Melanocyte of skin (primary cell): ENCODE measurements around the gene HDLBP. TPM values are rescaled to one million over a fixed set of nuclear protein-coding genes. Genes with fewer than 3 reads are reported as not detected.

Source experiments
- total RNA-seq, 2 donors: library from RNA; depleted of rRNA; stranded (reverse); fragments of >200 nt; gene quantifications; 2 replicates each; pipeline ENCODE4 v1.2.3, GENCODE V29; 2012

Gene HDLBP
- 100 to 1,000 TPM; 369 to 530 TPM for total RNA-seq

DNA sequence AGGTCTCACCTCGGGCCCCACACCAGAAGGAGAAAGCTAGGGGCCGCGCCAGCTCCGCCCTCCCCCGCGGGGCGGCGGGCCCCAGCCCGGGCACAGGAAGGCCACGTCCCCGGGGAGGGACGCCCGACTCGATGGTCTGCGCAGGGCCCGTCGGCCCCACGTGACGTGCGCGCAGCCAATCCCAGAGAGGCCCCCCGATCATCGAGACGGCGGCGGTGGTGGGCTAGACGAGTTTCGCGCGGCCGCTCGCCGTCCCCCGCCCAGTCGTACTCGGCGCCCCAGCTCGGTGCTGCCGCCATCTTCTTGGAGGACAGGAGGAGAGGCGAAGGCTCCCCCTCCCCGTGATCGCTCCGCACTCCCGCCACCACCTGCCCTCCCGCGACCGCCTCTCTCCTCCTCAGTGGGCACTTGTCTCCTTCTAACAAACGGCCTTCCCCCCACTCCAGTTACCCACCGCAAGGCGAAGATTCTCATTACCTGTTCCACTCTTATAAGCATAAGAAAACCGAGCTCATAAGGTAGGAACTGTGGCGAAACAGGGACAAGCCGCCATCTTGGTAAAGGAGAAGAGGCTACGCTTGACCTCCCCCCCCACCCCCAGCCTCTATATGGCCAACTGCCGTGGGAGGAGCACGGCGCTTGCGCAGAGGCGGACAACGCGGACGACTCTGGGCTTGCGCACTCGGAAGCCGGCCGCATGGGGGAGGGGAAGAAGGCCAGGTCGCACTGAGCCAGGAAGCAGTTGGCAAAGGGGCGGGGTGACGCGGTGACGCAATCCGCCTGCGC is at the start of gene HDLBP:
TSS of gene HDLBP (minus strand) at position 580 of the 786 bp plus-strand sequence. CDS start 48,803 bp downstream, outside the sequence.

GRCh38 chr2:241355983-241356870 is 40.8 kb upstream of the HDLBP start, which contains the start of gene FARP2:
FARP2 (plus strand) TSS chr2:241356285; CDS start chr2:241373108, 16,823 bp downstream.

GRCh38 chr2:241315879-241316631 is 583 bp upstream of the HDLBP start, which contains the start of gene SEPTIN2:
SEPTIN2 (plus strand) TSS chr2:241315925; CDS start chr2:241324233, 8,308 bp downstream.

GRCh38 chr2:241188361-241189092 is 126.9 kb downstream of the HDLBP start, which contains the start of gene ANO7:
ANO7 (plus strand) TSS chr2:241188677; CDS start chr2:241190064, 1,387 bp downstream.

Other genes starting within 250 kb of the HDLBP start
- 10 to 100 TPM; 19.3 to 22.0 TPM for gene MTERF4, start 213.4 kb downstream of the HDLBP start, total RNA-seq
- 10 to 100 TPM in 1 of 2 donors, 1 to 10 TPM in 1; 7.2 to 11.0 TPM for gene PASK, start 166.2 kb downstream of the HDLBP start, total RNA-seq
- gene PPP1R7, start 165.2 kb downstream of the HDLBP start, total RNA-seq = 10 to 100 TPM; 40.0 to 40.6 TPM
- gene ANO7, start 127.0 kb downstream of the HDLBP start, total RNA-seq = under 1 TPM; 0.33 to 0.34 TPM
- gene SEPTIN2, start 253 bp upstream of the HDLBP start, total RNA-seq = 100 to 1,000 TPM; 231 to 264 TPM
- 100 to 1,000 TPM; 216 to 323 TPM for gene FARP2, start 40.6 kb upstream of the HDLBP start, total RNA-seq
- gene STK25, start 192.9 kb upstream of the HDLBP start, total RNA-seq = 100 to 1,000 TPM; 115 to 145 TPM
- 1 to 10 TPM; 3.3 to 10.0 TPM for gene BOK, start 243.1 kb upstream of the HDLBP start, total RNA-seq